Measurements from ENCODE around the gene MTG2.

The MTG2 gene

DNA sequence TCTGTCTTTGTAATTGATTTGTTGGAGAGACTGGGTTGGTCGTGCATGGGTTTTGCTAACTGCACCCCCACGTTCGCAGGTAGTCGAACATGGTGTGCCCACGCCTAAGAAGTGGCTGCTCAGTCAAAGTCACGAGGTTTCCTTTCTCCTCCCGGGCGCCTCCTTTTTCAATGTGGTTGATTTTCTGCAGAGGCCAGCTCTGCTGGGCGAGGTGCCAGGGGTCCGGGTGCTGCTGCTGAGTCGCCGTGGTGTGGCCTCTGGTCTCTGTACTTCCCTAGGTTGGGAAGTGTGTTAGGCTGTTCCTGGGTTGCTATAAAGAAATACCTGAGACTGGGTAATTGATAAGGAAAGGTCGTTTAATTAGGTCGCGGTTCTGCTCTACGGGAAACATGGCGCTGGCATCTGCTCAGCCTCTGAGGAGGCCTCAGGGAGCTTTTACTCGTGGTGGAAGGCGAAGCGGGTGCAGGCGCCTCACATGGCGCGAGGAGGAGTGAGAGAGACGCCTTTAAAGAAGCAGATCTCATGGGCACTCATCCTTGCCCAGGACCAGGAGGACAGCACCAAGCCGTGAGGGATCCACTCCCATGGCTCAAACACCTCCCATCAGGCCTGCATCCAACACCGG, 69.6 kb downstream of the MTG2 start:
- no peak overlapping the region for H3K14ac ChIP-seq (ENCODE audit: low read length in 2 of 2)
- peak overlapping the region in 1 of 2 experiments; percentile 15 for H2BK12ac ChIP-seq (ENCODE audit: low read length in 2 of 2)
- H3K36me3 ChIP-seq (ENCODE audit: control insufficient read depth in 1 of 2, insufficient read depth in 2 of 2, low read depth in 1 of 2, low read length in 2 of 2) = peaks cover 21 to 35% of the 10 kb centered on the region in 2 experiments
- H4K91ac ChIP-seq (ENCODE audit: low read length) = no peak overlapping the region
- H3K4me1 ChIP-seq (ENCODE audit: control insufficient read depth, insufficient read depth, low read depth, low read length) = peaks cover 13% of the 10 kb centered on the region
- no peak overlapping the region for H2BK15ac ChIP-seq (ENCODE audit: low read depth, poor library complexity, severe bottlenecking)
- H2AFZ ChIP-seq (ENCODE audit: low read depth, low read length) = no peak overlapping the region
- H3K9me3 ChIP-seq (ENCODE audit: control insufficient read depth, low read length) = no peaks in the 10 kb centered on the region
- no peaks in the 10 kb centered on the region for H3K27me3 ChIP-seq (ENCODE audit: control insufficient read depth in 1 of 2, insufficient read depth in 1 of 2, low read length in 2 of 2)
- H3K4ac ChIP-seq (ENCODE audit: low read depth in 1 of 2, low read length in 2 of 2) = no peak overlapping the region
- H2AK5ac ChIP-seq (ENCODE audit: low read length, severe bottlenecking) = no peak overlapping the region
- H3K4me3 ChIP-seq (ENCODE audit: insufficient read depth in 1 of 2, low read depth in 1 of 2, low read length in 2 of 2) = no peak overlapping the region
- no peak overlapping the region for H3K18ac ChIP-seq (ENCODE audit: low read depth in 1 of 2, low read length in 2 of 2)
- no peak overlapping the region for H3K4me2 ChIP-seq (ENCODE audit: low read length, poor library complexity, severe bottlenecking)
- H4K8ac ChIP-seq (ENCODE audit: low read length) = no peak overlapping the region
- H2BK120ac ChIP-seq (ENCODE audit: low read depth, low read length) = no peak overlapping the region
- H3K9ac ChIP-seq (ENCODE audit: low read length) = no peak overlapping the region
- peaks cover 50% of the 10 kb centered on the region for H3K79me1 ChIP-seq (replicated peaks; ENCODE audit: low read length, poor library complexity, severe bottlenecking)
- WGBS = 94% methylated on average over 26 of the region's 26 CpGs
- DNase-seq = peak; percentile 20
- no peak overlapping the region for H3K23ac ChIP-seq (ENCODE audit: low read length in 2 of 2)
- H2BK5ac ChIP-seq (ENCODE audit: low read depth, low read length, poor library complexity, severe bottlenecking) = no peak overlapping the region
- no peak overlapping the region for H3K27ac ChIP-seq (ENCODE audit: low read length, poor library complexity, severe bottlenecking)
